ENCODE data around the gene AP1B1.
A peak's percentile ranks its signal among the peaks of the same experiment; 100 is the strongest.
"Not testable (repeated sequence)": the region's sequence is repeated elsewhere in the genome, so short reads cannot be mapped to it uniquely, and the experiment has no call there.

The AP1B1 gene

GRCh38 chr22:29387921-29388758 lies at the start of gene AP1B1:
Gene AP1B1 (minus strand): TSS chr22:29388570. CDS start chr22:29367243, 21,327 bp downstream.
- Histone ChIP-seq H3K4me1 (ENCODE audit: control insufficient read depth, insufficient read depth, low read length) (peaks cover 1% of the 10 kb centered on the region; the same call in 1 of the 2 replicates), H3K36me3 (ENCODE audit: control insufficient read depth, insufficient read depth, low read length) (no peaks in the 10 kb centered on the region), H3K27me3 (ENCODE audit: control insufficient read depth, insufficient read depth, low read length) (no peaks in the 10 kb centered on the region), H3K9me3 (ENCODE audit: control insufficient read depth, insufficient read depth, low read length) (no peaks in the 10 kb centered on the region), H3K4me3 (ENCODE audit: low read length) (peak within 1 kb of the TSS; percentile 87), H3K27ac (ENCODE audit: low read length) (no peak within 1 kb of the TSS)
- WGBS (ENCODE audit: insufficient coverage, insufficient read length) = no CpG with 5 or more reads among the region's 68 CpGs
- peak; percentile 82 for DNase-seq (ENCODE audit: low read depth, low spot score)

DNA sequence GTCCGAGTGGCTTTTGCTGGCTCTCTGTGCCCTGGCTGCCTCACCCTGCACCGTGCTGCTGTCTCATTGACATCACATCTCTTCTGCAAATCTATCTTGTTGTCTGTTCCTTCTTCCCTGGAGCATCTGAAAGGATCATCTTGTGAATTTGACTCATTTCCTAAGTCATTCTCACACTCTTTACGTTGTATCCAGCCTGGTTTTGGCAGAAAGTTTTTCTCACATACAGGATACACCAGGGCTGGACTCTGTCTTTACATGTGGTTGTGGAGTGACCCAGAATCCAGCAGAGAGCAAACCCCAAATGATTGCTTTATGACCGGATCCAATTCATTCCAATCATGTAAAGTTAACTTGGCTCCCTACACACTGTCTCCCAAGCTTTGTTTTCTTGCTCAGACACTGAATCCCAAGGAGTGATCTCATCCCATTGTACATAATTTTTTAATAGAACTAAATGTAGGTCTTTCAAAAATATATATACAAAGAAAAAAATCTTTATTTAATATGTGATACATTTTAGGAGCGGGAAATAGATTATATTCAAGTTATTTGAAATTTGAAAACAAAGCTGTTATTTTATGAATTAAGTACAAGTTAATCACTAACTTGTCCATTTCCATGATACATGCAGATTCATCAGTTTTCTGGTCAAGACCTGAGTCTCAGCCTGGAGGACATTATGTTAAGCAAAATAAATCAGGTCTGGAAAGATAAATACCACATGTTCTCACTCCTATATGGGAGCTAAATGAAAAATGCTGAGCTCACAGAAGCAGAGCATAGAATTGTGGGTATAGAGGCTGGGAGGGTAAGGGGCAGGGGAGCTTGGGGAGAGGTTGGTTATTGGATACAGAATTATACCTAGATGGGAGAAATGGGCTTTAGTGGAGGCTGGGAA lies 47.1 kb upstream of the AP1B1 start:
- no peaks in the 10 kb centered on the region for H3K27me3 ChIP-seq (ENCODE audit: control insufficient read depth, insufficient read depth, low read length)
- peaks cover 2% of the 10 kb centered on the region; the same call in 1 of the 2 replicates for H3K4me1 ChIP-seq (ENCODE audit: control insufficient read depth, insufficient read depth, low read length)
- no peak overlapping the region for H3K4me3 ChIP-seq (ENCODE audit: low read length)

GRCh38 chr22:29434288-29434687 lies 45.9 kb upstream of the AP1B1 start:
- DNase-seq (ENCODE audit: low read depth, low spot score) = no peak
- Histone ChIP-seq H3K27me3 (ENCODE audit: control insufficient read depth, insufficient read depth, low read length) (no peaks in the 10 kb centered on the region), H3K27ac (ENCODE audit: low read length) (no peak overlapping the region), H3K4me1 (ENCODE audit: control insufficient read depth, insufficient read depth, low read length) (peaks cover 2% of the 10 kb centered on the region; the same call in 1 of the 2 replicates), H3K9me3 (ENCODE audit: control insufficient read depth, insufficient read depth, low read length) (no peaks in the 10 kb centered on the region), H3K36me3 (ENCODE audit: control insufficient read depth, insufficient read depth, low read length) (no peaks in the 10 kb centered on the region), H3K4me3 (ENCODE audit: low read length) (no peak overlapping the region)
- WGBS (ENCODE audit: insufficient coverage, insufficient read length) = no CpG with 5 or more reads among the region's 7 CpGs

More for the DNA sequence above, 47.1 kb upstream of the AP1B1 start:
- H3K36me3 ChIP-seq (ENCODE audit: control insufficient read depth, insufficient read depth, low read length) = no peaks in the 10 kb centered on the region
- DNase-seq (ENCODE audit: low read depth, low spot score) = no peak
- no peak overlapping the region for H3K27ac ChIP-seq (ENCODE audit: low read length)
- WGBS (ENCODE audit: insufficient coverage, insufficient read length) = no CpG with 5 or more reads among the region's 5 CpGs
- H3K9me3 ChIP-seq (ENCODE audit: control insufficient read depth, insufficient read depth, low read length) = no peaks in the 10 kb centered on the region

DNA sequence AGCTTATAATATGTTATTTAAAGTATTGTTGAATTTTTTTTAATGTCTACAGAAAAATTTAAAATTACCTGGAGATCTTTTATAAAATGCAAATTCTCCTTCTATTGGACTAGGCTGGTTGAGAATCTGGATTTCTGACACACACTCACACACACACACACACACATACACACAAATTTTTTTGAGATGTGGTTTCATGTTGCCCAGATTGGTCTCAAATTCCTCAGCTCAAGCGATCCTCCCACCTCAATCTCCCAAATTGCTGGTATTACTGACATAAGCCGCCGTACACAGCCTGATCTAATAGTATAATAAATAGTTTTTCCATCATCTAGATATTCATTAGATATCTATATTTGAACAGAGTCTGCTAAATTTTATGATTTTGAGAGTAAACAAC lies 45.5 kb upstream of the AP1B1 start:
- DNase-seq (ENCODE audit: low read depth, low spot score) = no peak
- H3K4me3 ChIP-seq (ENCODE audit: low read length) = no peak overlapping the region
- no peaks in the 10 kb centered on the region for H3K27me3 ChIP-seq (ENCODE audit: control insufficient read depth, insufficient read depth, low read length)
- no peak overlapping the region for H3K27ac ChIP-seq (ENCODE audit: low read length)
- no peaks in the 10 kb centered on the region for H3K9me3 ChIP-seq (ENCODE audit: control insufficient read depth, insufficient read depth, low read length)
- H3K36me3 ChIP-seq (ENCODE audit: control insufficient read depth, insufficient read depth, low read length) = no peaks in the 10 kb centered on the region
- peaks cover 2% of the 10 kb centered on the region; the same call in 1 of the 2 replicates for H3K4me1 ChIP-seq (ENCODE audit: control insufficient read depth, insufficient read depth, low read length)
- no CpG with 5 or more reads among the region's 3 CpGs for WGBS (ENCODE audit: insufficient coverage, insufficient read length)

DNA sequence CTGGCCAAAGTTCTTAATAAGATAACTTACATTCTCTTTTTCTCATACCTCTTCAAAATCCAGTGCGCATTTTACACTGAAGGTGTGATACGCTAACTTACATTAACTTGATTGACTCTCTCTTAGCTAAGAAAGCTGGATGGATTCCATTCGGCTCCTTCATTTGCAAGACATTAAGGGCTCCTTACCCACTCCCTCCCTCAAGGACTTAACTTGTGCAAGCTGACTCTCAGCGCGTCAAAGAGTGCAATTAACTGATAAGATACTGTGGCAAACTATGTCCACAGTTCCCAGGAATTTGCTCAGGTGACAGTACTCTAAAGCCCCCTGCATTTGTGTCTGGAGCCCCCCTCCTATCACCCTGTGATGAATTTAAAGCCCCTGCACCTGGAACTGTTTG lies 43.6 kb upstream of the AP1B1 start:
- no peak for DNase-seq (ENCODE audit: low read depth, low spot score)
- no peaks in the 10 kb centered on the region for H3K36me3 ChIP-seq (ENCODE audit: control insufficient read depth, insufficient read depth, low read length)
- no peaks in the 10 kb centered on the region for H3K9me3 ChIP-seq (ENCODE audit: control insufficient read depth, insufficient read depth, low read length)
- no peaks in the 10 kb centered on the region for H3K27me3 ChIP-seq (ENCODE audit: control insufficient read depth, insufficient read depth, low read length)
- no peak overlapping the region for H3K27ac ChIP-seq (ENCODE audit: low read length)
- H3K4me1 ChIP-seq (ENCODE audit: control insufficient read depth, insufficient read depth, low read length) = peaks cover 2% of the 10 kb centered on the region; the same call in 1 of the 2 replicates
- no peak overlapping the region for H3K4me3 ChIP-seq (ENCODE audit: low read length)
- no CpG with 5 or more reads among the region's 5 CpGs for WGBS (ENCODE audit: insufficient coverage, insufficient read length)

- Histone ChIP-seq H3K4me1 (ENCODE audit: control insufficient read depth, insufficient read depth, low read length) (peaks cover 2% of the 10 kb centered on the region; the same call in 1 of the 2 replicates), H3K4me3 (ENCODE audit: low read length) (no peak overlapping the region), H3K27ac (ENCODE audit: low read length) (no peak overlapping the region), H3K36me3 (ENCODE audit: control insufficient read depth, insufficient read depth, low read length) (no peaks in the 10 kb centered on the region), H3K9me3 (ENCODE audit: control insufficient read depth, insufficient read depth, low read length) (no peaks in the 10 kb centered on the region), H3K27me3 (ENCODE audit: control insufficient read depth, insufficient read depth, low read length) (no peaks in the 10 kb centered on the region)
- WGBS (ENCODE audit: insufficient coverage, insufficient read length) = no CpG with 5 or more reads among the region's 2 CpGs
- no peak for DNase-seq (ENCODE audit: low read depth, low spot score)
Observed at GRCh38 chr22:29427176-29427760, 38.9 kb upstream of the AP1B1 start.

- peaks cover 2% of the 10 kb centered on the region; the same call in 1 of the 2 replicates for H3K4me1 ChIP-seq (ENCODE audit: control insufficient read depth, insufficient read depth, low read length)
- no peak for DNase-seq (ENCODE audit: low read depth, low spot score)
- no CpG with 5 or more reads among the region's 7 CpGs for WGBS (ENCODE audit: insufficient coverage, insufficient read length)
- H3K27ac ChIP-seq (ENCODE audit: low read length) = no peak overlapping the region
- no peaks in the 10 kb centered on the region for H3K9me3 ChIP-seq (ENCODE audit: control insufficient read depth, insufficient read depth, low read length)
- H3K4me3 ChIP-seq (ENCODE audit: low read length) = no peak overlapping the region
- no peaks in the 10 kb centered on the region for H3K36me3 ChIP-seq (ENCODE audit: control insufficient read depth, insufficient read depth, low read length)
- H3K27me3 ChIP-seq (ENCODE audit: control insufficient read depth, insufficient read depth, low read length) = no peaks in the 10 kb centered on the region
Observed at GRCh38 chr22:29426476-29426875, 38.1 kb upstream of the AP1B1 start.

- not testable (repeated sequence) for H3K36me3 ChIP-seq (ENCODE audit: control insufficient read depth, insufficient read depth, low read length); H3K27me3 ChIP-seq (ENCODE audit: control insufficient read depth, insufficient read depth, low read length); DNase-seq (ENCODE audit: low read depth, low spot score); H3K4me1 ChIP-seq (ENCODE audit: control insufficient read depth, insufficient read depth, low read length); H3K9me3 ChIP-seq (ENCODE audit: control insufficient read depth, insufficient read depth, low read length); H3K4me3 ChIP-seq (ENCODE audit: low read length); H3K27ac ChIP-seq (ENCODE audit: low read length)
- no CpG with 5 or more reads among the region's 5 CpGs for WGBS (ENCODE audit: insufficient coverage, insufficient read length)
Observed at GRCh38 chr22:29418704-29419103, 30.3 kb upstream of the AP1B1 start.

DNA sequence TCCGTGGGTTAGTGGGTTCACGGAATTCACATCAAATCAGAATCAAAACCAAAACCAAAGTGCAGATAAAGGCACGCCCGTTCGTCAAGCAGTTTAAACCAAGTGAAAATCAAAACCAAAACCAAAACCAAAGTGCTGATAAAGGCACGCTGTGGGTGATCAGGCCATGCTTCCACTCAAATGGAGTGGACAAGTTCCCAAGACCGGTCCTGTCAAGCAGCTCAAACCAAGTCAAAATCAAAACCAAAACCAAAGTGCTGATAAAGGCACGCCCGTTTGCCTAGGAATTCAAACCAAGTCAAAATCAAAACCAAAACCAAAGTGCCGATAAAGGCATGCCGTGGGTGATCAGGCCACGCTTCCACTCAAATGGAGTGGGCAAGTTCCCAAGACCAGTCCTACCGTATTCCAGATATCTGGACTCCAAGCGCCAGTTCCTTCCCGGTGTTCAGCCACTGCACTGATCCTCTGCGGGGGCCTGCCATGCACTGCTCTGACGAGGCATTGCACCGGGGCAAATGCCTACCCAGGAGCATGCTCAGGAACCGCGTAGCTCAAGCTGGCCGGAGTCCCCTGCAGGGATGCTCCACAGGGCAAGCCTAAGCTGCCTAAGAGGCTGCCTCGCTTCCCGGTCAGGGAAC lies 26.7 kb upstream of the AP1B1 start:
- H3K27me3 ChIP-seq (ENCODE audit: control insufficient read depth, insufficient read depth, low read length); H3K9me3 ChIP-seq (ENCODE audit: control insufficient read depth, insufficient read depth, low read length); H3K4me3 ChIP-seq (ENCODE audit: low read length); DNase-seq (ENCODE audit: low read depth, low spot score); H3K4me1 ChIP-seq (ENCODE audit: control insufficient read depth, insufficient read depth, low read length); H3K36me3 ChIP-seq (ENCODE audit: control insufficient read depth, insufficient read depth, low read length); H3K27ac ChIP-seq (ENCODE audit: low read length): not testable (repeated sequence)
- no CpG with 5 or more reads among the region's 23 CpGs for WGBS (ENCODE audit: insufficient coverage, insufficient read length)

- WGBS (ENCODE audit: insufficient coverage, insufficient read length) = no CpG with 5 or more reads among the region's 4 CpGs
- not testable (repeated sequence) for H3K9me3 ChIP-seq (ENCODE audit: control insufficient read depth, insufficient read depth, low read length); DNase-seq (ENCODE audit: low read depth, low spot score); H3K27ac ChIP-seq (ENCODE audit: low read length); H3K27me3 ChIP-seq (ENCODE audit: control insufficient read depth, insufficient read depth, low read length); H3K4me3 ChIP-seq (ENCODE audit: low read length); H3K4me1 ChIP-seq (ENCODE audit: control insufficient read depth, insufficient read depth, low read length); H3K36me3 ChIP-seq (ENCODE audit: control insufficient read depth, insufficient read depth, low read length)
Observed at GRCh38 chr22:29412772-29413171, 24.4 kb upstream of the AP1B1 start.
